LHCN-M2 (cell line): ENCODE data around the gene IL17D. TPM values are rescaled to one million over a fixed set of nuclear protein-coding genes. Genes with fewer than 3 reads are reported as not detected.

Source experiments
- DNase-seq: peaks from one replicate; pipeline ENCODE4 v3.0.0-alpha.2; 2012; ENCODE audit warnings: low read depth
- total RNA-seq: library from RNA; depleted of rRNA; stranded (reverse); fragments of >200 nt; gene quantifications from 2 replicates; pipeline ENCODE4 v1.2.3, GENCODE V29; 2014

The IL17D gene
- total RNA-seq, 1 experiment from 2014 or later: 7.1 TPM

- DNase-seq: no peak
These were observed 14.2 kb upstream of the IL17D start for GRCh38 chr13:20689291-20689690.

- no peak for DNase-seq
These were observed 11.9 kb upstream of the IL17D start for GRCh38 chr13:20691616-20692015.

GRCh38 chr13:20696073-20696472 is 7.4 kb upstream of the IL17D start:
- DNase-seq: no peak

- DNase-seq: no peak
These were observed 3.8 kb upstream of the IL17D start for GRCh38 chr13:20699715-20700114.

- peak; percentile 24 for DNase-seq
These were observed 3.2 kb upstream of the IL17D start for GRCh38 chr13:20700288-20700687.

- no peak for DNase-seq
These were observed 2.0 kb upstream of the IL17D start for GRCh38 chr13:20701461-20701860.

GRCh38 chr13:20702530-20702914 is 977 bp upstream of the IL17D start:
- no peak for DNase-seq

GRCh38 chr13:20703780-20704458 is 420 bp downstream of the IL17D start:
- DNase-seq: peak; percentile 72

GRCh38 chr13:20704459-20705069 is 1.1 kb downstream of the IL17D start:
- no peak for DNase-seq

- DNase-seq: no peak
These were observed 3.2 kb downstream of the IL17D start for GRCh38 chr13:20706661-20707060.

- no peak for DNase-seq
These were observed 4.7 kb downstream of the IL17D start for GRCh38 chr13:20708216-20708615.

- DNase-seq: no peak
These were observed 5.9 kb downstream of the IL17D start for GRCh38 chr13:20709369-20709768.

- DNase-seq: no peak
These were observed 6.3 kb downstream of the IL17D start for GRCh38 chr13:20709782-20710181.

- peak; percentile 39 for DNase-seq
These were observed 8.0 kb downstream of the IL17D start for GRCh38 chr13:20711301-20712044.

- DNase-seq: peak; percentile 22
These were observed 9.5 kb downstream of the IL17D start for GRCh38 chr13:20713014-20713376.

- peak; percentile 78 for DNase-seq
These were observed 10.3 kb downstream of the IL17D start for GRCh38 chr13:20713751-20714150.

GRCh38 chr13:20714161-20714560 is 10.7 kb downstream of the IL17D start:
- DNase-seq: peak; percentile 68

- peak; percentile 89 for DNase-seq
These were observed 11.2 kb downstream of the IL17D start for GRCh38 chr13:20714563-20715329.

- DNase-seq: no peak
These were observed 11.8 kb downstream of the IL17D start for GRCh38 chr13:20715330-20715712.

- DNase-seq: no peak
These were observed 13.5 kb downstream of the IL17D start for GRCh38 chr13:20716951-20717350.

- DNase-seq: no peak
These were observed 14.4 kb downstream of the IL17D start for GRCh38 chr13:20717581-20718542.
